ENCODE data around the gene ANTXR1. TPM values are rescaled to one million over a fixed set of nuclear protein-coding genes. Genes with fewer than 3 reads are reported as not detected.

ANTXR1 gene
- total RNA-seq, 4 donors from 2014 or later, result 53.7 to 69.0 (median 59.3) TPM

DNA sequence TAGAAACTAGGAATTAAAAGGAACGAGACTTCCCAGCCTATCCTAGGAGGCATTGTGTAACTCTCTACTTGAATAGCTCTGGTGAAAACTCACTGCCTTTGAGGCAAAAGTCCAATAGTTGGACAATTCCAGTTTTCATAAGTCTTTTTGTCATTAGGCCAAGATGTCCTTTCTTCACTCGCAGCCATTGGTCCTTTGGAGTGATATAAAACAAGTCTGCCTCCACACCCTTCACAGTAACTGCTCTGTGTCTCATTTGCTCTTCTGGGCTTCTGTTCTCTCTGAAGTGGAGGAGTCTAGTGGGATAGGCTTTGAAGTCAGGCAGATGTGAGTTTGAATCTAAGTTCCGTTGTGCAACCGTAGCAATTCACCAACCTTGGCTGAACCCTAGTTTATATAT lies 28.2 kb downstream of the ANTXR1 start:
- TF ChIP-seq, protein P1, sequence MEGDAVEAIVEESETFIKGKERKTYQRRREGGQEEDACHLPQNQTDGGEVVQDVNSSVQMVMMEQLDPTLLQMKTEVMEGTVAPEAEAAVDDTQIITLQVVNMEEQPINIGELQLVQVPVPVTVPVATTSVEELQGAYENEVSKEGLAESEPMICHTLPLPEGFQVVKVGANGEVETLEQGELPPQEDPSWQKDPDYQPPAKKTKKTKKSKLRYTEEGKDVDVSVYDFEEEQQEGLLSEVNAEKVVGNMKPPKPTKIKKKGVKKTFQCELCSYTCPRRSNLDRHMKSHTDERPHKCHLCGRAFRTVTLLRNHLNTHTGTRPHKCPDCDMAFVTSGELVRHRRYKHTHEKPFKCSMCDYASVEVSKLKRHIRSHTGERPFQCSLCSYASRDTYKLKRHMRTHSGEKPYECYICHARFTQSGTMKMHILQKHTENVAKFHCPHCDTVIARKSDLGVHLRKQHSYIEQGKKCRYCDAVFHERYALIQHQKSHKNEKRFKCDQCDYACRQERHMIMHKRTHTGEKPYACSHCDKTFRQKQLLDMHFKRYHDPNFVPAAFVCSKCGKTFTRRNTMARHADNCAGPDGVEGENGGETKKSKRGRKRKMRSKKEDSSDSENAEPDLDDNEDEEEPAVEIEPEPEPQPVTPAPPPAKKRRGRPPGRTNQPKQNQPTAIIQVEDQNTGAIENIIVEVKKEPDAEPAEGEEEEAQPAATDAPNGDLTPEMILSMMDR (IDR thresholded peaks at IDR 0.05), result no peak
- peak in 1 of 2 donors; percentile 52 for TF ChIP-seq EP300 (IDR thresholded peaks at IDR 0.05)
- no peaks in the 10 kb centered on the region for H3K9me3 ChIP-seq
- no peak overlapping the region for H3K4me3 ChIP-seq
- peaks cover 0 to 29% (median 11%) of the 10 kb centered on the region in 4 donors for H3K4me1 ChIP-seq
- H3K36me3 ChIP-seq, result peaks cover 0 to 10% (median 0%) of the 10 kb centered on the region in 3 donors
- 43 to 48% methylated on average over 4 of the region's 4 CpGs for WGBS, 2 donors
- no peaks in the 10 kb centered on the region for H3K27me3 ChIP-seq
- no peak for DNase-seq (ENCODE audit: low spot score in 2 of 2)
- peak overlapping the region in 2 of 4 donors; percentile 60 to 69 for H3K27ac ChIP-seq

DNA sequence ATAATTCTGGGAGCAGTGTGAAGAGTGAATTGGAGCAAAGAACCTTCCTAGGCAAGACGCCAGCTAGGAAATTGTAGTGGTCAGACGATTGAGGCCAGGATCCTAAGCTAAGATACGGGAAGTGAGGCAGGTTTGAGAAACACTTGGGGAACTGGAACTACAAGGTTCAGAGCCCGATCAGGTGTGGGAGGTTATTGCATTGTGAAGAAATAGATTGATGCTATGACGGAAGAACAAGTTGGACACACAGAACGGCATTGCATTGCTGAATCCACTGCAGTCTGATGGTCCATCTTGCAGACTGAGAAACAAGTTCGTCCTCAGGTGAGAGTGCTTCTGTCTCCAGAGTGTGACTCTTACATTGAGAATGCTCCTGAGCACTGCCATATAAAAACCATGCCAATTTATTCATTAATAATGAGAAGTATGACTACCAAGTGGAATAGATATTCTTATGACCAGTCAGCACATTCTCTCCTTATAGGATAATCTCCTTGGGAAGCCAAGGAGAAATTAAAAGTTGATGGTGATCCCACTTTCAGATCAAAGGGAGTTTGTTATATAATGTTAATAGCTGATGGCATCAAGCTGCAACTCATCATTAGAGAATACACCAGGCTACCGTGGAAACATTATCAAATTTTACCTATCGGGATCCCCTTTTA lies 30.9 kb downstream of the ANTXR1 start:
- TF ChIP-seq POLR2A (IDR thresholded peaks at IDR 0.05), result no peak
- TF ChIP-seq, protein P1 (IDR thresholded peaks at IDR 0.05), result no peak
- no peak overlapping the region for H3K27ac ChIP-seq
- H3K4me3 ChIP-seq, result no peak overlapping the region
- WGBS, 2 donors, result 85 to 88% methylated on average over 9 of the region's 9 CpGs
- H3K36me3 ChIP-seq, result peaks cover 0 to 10% (median 0%) of the 10 kb centered on the region in 3 donors
- peaks cover 0 to 39% (median 11%) of the 10 kb centered on the region in 4 donors for H3K4me1 ChIP-seq
- no peaks in the 10 kb centered on the region for H3K9me3 ChIP-seq
- no peak for DNase-seq (ENCODE audit: low spot score in 2 of 2)
- no peaks in the 10 kb centered on the region for H3K27me3 ChIP-seq

DNA sequence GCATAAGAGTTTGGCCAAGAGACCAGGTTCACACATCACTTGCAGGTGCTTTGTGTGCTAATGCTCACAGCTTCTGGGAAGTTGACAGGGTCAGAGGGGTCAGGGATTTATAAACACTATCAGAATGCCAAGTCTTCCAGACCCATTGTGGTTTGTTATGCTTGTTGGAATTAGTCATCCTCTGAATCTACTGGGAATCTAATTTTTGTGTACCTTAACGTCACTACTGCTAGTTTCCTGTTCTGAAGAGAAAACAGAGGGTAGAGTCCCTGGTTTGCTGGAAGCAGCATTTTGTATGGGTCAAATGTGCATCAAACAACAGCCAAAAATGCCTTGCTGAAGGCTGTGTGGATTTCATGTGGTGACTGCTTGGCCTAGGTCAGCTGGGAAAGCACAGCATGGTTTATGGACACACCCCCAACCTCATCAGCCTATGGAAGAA lies 33.3 kb downstream of the ANTXR1 start:
- H3K27ac ChIP-seq, result peak overlapping the region in 1 of 4 donors; percentile 52
- DNase-seq (ENCODE audit: low spot score in 2 of 2), result no peak
- TF ChIP-seq, protein P1 (IDR thresholded peaks at IDR 0.05), result no peak
- TF ChIP-seq EP300 (IDR thresholded peaks at IDR 0.05), result no peak
- TF ChIP-seq POLR2A (IDR thresholded peaks at IDR 0.05), result no peak
- no peaks in the 10 kb centered on the region for H3K9me3 ChIP-seq
- H3K36me3 ChIP-seq, result peaks cover 0 to 10% (median 0%) of the 10 kb centered on the region in 3 donors
- H3K4me1 ChIP-seq, result peaks cover 0 to 25% (median 1%) of the 10 kb centered on the region in 4 donors
- no peaks in the 10 kb centered on the region for H3K27me3 ChIP-seq
- H3K4me3 ChIP-seq, result no peak overlapping the region
- 21 to 38% methylated on average over 1 of the region's 1 CpG for WGBS, 2 donors

DNA sequence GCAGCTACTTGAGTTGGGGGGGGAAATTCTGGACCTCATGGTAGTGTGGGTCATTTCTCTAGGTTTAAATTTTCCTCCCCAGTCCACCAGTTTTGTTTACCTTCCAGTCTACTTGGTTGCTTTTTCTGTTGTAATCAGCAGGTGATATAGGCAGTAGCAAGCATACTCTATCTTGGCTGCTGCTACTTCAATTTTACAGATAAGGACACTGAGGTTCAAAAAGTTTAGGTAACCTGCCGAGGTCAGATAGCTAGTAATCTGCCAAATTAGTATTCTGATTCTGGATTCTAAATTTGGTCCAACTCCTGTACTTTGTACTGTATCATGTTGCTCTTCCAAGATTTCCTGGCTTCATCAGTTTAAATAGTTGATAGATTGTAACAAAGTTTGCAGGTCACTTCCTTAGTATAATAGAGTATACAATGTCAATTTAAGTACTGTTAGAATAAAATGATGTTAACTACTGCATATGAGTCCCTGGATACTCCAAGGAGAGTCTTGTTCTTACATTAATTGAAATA lies 34.7 kb downstream of the ANTXR1 start:
- WGBS, 2 donors, result 79 to 86% methylated on average over 1 of the region's 1 CpG
- H3K4me3 ChIP-seq, result no peak overlapping the region
- H3K27me3 ChIP-seq, result no peaks in the 10 kb centered on the region
- no peak overlapping the region for H3K27ac ChIP-seq
- peaks cover 0 to 15% (median 0%) of the 10 kb centered on the region in 4 donors for H3K4me1 ChIP-seq
- no peaks in the 10 kb centered on the region for H3K9me3 ChIP-seq
- peaks cover 0 to 10% (median 0%) of the 10 kb centered on the region in 3 donors for H3K36me3 ChIP-seq
- TF ChIP-seq EP300 (IDR thresholded peaks at IDR 0.05), result no peak
- TF ChIP-seq, protein P1 (IDR thresholded peaks at IDR 0.05), result no peak
- TF ChIP-seq POLR2A (IDR thresholded peaks at IDR 0.05), result no peak
- DNase-seq (ENCODE audit: low spot score in 2 of 2), result no peak

DNA sequence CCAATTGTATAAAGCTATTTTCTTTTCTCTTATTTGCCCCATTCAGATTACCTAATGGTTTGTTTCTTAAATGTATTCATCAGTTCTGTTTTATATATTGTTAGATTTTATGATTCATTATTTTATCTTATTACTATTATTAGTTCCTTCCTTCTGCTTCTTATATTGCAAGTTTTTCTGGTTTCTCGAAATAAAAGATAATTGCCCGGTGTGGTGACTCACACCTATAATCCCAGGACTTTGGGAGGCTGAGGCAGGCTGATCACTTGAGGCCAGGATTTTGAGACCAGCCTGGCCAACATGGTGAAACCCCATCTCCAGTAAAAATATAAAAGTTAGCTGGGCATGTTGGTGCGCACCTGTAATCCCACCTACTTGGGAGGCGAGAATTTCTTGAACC lies 37.8 kb downstream of the ANTXR1 start:
- Histone ChIP-seq H3K4me1 (peaks cover 0 to 30% (median 0%) of the 10 kb centered on the region in 4 donors), H3K36me3 (no peaks in the 10 kb centered on the region), H3K4me3 (no peak overlapping the region), H3K9me3 (no peaks in the 10 kb centered on the region), H3K27me3 (no peaks in the 10 kb centered on the region), H3K27ac (no peak overlapping the region)
- 94 to 99% methylated on average over 4 of the region's 4 CpGs for WGBS, 2 donors
- TF ChIP-seq EP300 (IDR thresholded peaks at IDR 0.05) (no peak), POLR2A (IDR thresholded peaks at IDR 0.05) (no peak)
- TF ChIP-seq, protein P1 (IDR thresholded peaks at IDR 0.05), result no peak
- DNase-seq (ENCODE audit: low spot score in 2 of 2), result no peak
